GM21737 (cell line): Measurements from ENCODE around the gene COPG1.

ENCODE experiments used
- ATAC-seq: cut with Tn5 transposase; IDR thresholded peaks from one replicate; pipeline ENCODE4 v1.9.1; 2021; ENCODE audit warnings: mild to moderate bottlenecking, moderate library complexity; ENCODE audit not compliant: unreplicated experiment

Gene COPG1

DNA sequence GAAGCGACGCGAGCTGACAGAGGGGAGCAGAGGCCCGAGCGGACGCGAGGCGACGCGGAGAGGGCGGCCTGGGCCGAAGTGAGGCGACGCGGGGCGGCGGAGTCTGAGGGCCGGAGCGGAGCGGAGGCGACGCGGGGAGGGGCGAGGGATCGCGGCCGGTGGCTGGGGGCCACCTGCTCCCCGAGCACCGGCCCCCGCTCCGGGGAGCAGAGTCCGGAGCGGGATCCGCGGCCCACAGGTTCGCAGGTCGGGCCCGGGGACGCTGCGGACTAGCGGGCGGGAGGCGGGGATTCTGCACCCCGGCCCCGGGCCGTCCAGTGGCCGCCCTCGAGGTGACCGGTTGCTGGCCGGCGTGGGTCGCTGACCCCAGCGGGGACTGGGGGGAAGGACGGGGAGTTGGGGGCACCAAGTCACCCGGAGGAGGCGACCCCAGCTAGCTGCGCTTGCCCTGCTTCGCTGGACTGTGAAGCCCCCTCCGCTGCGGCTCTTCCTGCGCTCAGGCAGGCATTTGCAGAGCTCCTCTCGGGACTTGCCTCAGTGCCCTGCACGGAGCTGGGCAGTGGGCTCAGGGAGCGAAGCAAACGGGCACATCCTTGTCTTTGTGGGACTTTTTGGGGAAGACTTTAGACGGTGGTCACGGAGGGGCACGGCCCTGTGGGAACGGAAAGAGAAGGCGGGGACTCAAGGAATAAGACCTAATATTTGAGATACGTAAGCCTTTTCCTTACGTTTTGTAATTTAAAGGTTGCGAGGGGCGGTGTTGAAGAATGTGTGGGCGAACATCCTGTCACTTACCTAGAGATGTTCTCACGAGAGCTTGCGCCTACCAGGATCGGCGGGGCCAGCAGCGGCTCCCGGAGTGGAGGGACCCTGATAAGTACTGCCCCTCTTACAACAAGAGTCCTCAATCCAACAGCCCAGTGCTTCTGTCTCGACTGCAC, 29.8 kb downstream of the COPG1 start:
- peak; percentile 1 for ATAC-seq

DNA sequence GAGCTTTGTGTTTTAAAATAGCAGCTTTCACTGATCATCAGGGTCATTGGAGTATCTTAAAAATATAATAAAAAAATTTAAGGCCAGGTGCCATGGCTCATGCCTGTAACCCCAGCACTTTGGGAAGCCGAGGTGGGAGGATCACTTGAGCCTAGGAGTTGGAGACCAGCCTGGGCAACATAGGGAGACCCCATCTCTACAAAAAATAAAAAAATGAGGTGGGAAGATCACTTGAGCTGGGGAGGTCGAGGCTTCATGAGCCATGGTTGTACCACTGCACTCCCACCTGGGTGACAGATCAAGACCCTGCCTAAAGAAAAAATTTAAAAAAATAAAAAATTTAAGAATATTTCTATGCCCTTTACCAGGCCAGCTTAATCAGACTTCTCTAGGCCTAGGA, 30.8 kb downstream of the COPG1 start:
- no peak for ATAC-seq

DNA sequence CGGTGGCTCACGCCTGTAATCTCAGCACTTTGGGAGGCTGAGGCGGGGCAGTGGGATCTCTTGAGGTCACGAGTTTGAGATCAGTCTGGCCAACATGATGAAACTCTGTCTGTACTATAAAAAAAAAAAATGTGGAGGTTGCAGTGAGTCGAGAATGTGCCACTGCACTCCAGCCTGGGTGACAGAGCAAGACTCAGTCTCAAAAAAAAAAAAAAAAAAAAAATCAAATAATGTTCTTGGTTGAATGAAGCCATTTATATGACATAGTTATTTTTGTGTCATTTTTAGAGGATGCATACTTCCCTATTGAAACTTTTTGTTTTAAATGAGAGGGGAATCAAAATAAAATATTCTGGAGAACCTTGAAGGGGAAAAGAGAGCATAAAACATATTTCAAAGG, 32.3 kb downstream of the COPG1 start:
- ATAC-seq = no peak

DNA sequence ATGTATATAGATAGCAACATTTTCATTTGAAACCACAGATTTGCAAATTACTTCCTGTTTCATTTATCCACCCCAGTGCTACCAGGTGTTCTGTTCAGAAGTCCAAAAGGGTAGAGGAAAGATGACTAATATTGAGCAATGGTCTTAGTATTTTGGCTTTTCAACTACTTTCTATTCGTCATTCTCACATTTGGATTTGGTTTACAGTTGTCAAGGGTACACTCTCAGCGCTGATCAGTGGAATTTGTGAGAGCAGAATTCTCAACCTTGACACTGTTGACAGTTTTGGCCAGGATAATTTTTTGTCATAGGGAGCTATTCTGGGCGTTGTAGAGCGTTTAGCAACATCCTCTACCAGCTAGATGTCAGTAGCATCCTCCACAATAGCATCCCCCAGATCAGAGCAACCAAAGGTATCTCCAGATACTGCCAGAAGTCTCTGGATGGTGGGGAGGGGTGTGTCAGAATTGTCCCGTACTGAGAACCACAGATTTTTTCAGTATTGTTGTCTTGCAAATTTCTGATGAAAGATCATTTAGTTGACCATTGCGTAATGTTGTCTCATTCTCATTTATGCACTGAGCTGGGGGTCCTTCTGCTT, 33.4 kb downstream of the COPG1 start:
- ATAC-seq = peak; percentile 60

DNA sequence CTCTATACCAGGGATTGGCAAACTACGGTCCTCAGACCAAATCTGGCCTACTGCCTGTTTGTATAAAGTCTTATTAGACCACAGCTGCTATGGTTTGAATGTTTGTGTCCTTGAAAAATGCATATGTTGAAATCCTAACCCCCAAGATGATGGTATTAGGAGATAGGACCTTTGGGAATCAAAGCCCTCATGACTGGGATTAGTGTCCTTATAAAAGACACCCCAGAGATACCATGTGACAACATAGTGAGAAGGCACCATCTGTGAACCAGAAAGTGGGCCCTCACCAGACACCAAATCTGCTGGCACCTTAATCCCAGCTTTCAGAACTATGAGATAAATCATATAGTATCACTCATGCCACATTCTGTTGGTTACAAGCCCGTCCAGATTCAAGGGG, 36.7 kb downstream of the COPG1 start:
- ATAC-seq = no peak

DNA sequence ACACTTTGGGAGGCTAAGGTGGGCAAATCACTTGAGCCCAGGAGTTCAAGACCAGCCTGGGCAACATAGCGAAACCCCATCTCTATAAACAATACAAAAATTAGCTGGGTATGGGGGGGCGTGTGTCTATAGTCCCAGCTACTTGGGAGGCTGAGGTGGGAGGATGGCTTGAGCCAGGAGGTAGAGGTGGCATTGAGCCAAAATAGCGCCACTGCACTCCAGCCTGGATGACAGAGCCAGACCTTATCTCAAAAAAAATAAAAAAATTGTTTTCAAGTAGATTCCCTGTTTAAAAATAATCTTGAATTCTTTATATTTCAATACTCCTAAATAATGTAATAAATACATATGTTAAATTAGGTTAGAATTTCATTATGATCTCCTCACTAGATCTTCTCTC, 39.0 kb downstream of the COPG1 start:
- no peak for ATAC-seq

DNA sequence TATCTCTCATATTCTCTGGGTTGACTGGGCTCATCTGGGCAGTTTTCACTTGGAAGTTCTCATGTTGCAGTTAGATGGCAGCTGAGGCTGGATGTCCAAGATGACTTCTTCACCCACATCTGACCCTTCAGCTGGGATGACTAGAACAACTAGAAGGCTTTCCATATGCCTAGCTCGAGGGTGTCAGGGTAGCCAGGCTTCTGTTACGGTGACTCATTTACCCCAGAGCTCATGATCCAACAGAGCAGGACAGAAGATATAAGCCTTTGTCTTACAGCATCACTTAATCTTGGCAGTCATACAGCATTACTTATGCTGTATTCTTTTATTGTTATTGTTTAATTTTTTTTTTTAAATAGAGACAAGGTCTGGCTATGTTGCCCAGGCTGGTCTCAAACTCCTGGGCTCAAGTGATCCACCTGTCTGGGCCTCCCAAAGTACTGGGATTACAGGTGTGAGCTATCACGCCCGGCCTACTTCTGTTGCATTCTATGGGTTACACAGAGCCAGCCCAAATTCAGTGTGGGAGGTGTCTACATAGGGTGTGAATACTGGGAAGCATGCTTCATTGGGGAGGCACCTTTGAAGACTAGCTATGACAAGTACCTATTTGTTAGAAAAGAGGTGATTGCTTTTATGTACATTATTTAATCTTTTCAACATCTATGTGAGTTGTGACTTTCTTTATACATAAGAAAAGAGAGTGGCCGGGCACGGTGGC, 40.0 kb downstream of the COPG1 start:
- no peak for ATAC-seq

DNA sequence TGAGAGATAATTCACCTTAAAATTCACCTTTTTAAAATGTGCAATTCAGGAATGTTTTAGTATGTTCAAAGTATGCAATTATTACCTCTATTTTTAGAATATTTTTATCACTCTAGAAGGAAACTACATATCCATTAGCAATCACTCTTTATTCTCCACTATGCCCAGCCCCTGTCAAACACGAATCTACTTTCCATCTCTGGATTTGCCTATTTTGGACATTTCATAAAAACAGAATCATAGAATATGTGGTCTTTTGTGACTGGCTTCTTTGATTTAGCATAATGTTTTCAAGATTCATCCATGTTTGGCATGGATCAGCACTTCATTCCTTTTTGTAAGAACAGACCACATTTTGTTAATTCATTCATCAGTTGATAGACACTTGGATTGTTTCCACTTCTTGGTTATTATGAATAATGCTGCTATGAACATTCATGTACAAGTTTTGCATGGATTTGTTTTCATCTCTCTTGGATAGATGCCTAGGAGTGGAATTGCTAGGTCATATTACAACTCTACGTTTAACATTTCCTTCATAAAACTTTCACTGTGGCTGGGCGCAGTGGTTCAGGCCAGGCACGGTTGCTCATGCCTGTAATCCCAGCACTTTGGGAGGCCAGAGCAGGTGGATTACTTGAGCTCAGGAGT, 42.0 kb downstream of the COPG1 start:
- ATAC-seq = no peak

DNA sequence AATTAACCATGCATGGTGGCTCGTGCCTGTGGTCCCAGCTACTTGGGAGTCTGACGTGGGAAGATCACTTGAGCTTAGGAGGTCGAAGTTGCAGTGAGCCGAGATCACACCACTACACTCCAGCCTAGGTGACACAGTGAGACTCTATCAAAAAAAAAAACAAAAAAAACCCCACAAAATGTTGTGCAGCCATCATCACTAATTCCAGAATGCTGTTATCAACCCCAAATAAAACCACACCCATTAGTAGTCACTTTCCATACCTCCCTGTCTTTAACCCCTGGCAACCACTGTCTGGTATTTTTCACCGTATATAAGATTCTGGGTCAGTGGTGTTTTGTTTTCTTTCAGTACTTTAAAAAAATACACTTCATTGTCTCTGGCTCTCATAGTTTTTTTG, 45.9 kb downstream of the COPG1 start:
- no peak for ATAC-seq

DNA sequence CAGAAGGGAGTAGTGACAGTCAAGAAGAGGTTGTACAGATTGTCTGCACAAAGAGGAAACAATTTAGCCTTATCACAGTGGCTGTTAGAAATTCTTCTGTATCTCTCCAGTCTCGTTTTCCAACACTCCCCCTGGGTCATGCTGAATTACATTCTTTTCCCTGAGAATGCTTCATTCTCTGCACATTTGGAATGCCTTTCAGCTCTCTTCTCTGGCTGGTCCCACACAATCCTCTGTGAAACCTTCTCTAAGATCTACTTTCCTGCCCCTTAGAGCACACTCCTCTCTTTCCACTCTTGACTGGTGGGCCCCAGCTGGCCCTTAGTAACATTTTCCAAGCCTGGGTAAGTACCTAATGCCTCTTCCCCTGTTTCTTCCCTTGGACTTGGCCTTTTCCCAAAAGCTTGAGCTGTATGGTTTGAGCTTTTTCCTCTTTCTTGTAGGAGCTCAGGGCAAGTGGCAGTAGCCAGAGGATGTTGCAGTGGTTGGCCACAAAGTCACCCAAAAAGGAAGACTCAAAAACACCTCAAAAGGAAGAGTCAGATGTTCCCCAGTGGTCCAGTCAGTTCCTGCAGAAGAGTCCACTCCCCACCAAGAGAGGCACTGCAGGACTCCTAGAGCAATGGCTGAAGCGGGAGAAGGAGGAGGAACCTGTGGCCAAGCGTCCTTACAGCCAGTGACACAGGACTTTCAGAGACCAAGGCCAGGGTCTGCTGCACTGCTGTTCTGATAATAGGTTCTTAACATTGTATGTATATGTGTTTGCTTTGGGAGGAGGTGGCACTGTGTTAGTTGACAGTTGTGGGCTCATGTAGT, 54.9 kb downstream of the COPG1 start:
- no peak for ATAC-seq

DNA sequence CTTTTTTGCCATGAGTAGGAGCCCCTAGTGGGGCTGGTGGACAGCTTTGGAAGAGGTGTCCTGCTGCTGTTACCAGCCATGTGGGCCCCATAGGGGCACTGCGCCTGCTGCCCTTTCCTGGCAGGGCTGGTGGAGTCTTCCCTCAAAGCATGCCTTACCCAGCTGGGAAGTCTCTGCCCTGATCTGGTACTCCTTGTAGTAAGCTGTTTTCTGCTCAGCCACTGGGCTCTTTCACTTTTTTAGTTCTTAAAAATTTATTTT, 55.5 kb downstream of the COPG1 start:
- no peak for ATAC-seq

DNA sequence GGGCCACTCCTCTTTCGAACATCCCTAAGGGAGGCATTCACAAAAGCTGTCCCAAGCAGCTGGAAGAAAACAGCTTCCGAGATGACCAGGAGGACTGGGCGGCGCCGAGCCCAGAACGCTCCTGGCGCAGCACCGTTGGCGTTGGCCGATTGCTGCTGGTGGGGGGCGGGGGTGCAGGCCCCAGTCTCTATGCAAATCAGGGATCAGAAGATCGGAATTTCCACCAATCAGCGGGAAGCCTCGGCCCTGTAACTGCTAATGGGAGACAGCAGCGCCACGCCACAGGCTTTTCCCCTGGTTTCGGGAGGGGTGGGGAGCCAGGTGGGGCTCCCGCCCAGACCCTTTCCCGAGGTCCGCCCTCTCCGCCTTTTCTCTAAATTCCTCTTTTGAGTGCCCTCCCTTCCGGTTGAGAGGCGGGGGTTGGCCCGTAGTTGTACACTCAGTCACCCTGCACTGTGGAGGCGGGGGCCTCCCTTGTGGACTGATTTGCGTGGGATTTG, 56.2 kb downstream of the COPG1 start:
- ATAC-seq = no peak

DNA sequence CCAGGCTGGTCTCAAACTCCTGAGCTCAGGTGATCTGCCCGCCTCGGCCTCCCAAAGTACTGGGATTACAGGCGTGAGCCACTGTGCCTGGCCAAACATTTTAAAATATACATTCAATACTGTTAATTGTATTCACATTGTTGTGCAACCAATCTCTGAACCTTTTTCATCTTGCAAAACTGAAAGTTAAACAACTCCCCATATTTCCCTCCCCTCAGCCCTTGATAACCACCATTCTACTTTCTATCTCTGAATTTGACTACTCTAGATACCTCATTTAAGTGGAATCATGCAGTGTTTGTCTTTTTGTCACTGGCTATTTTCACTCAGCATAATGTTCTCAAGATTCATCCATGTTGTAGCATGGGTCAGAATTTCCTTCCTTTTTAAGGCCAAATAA, 59.2 kb downstream of the COPG1 start:
- ATAC-seq = no peak

DNA sequence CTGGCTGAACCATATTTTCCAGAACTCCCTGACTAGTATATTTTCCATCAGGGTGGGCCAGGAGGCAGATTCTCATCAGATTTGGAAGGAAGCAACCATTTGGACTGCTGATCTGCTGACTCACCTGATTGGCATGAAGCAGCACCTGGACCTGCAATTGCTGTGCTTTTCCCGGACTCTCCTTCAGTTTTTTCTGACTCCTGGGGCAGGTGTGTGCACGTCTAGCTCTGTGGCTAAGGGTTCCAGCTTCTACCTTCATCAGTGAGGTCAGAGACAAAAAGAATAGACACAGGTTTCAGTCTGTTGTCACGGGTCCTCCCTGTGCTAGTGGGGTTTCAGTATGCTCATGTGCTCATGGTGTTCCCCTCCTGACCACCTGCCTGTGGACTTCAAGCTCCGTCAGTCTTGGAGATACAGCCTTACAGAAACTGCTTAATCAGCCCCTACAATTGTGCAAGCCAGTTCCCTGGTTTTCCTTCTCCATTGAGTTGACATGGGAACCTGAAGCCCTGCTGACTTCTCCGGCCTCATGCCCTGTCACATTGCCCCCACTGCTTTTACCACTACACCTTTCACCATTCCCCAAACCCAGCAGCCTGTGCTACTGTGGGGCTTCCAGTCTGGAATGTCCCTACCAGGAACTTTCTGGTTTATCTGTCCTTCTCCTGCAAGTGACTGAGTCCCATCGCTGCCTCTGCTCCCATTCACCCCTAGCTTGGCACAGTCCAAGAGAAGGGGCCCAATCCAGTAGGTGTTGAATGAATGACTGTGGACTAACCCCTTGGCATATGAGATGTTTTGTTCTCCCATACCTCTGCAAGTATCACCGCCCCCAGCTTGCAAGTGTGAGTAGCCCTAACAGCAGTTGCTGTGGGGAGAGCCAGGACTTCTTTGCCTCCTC, 61.0 kb downstream of the COPG1 start:
- no peak for ATAC-seq

DNA sequence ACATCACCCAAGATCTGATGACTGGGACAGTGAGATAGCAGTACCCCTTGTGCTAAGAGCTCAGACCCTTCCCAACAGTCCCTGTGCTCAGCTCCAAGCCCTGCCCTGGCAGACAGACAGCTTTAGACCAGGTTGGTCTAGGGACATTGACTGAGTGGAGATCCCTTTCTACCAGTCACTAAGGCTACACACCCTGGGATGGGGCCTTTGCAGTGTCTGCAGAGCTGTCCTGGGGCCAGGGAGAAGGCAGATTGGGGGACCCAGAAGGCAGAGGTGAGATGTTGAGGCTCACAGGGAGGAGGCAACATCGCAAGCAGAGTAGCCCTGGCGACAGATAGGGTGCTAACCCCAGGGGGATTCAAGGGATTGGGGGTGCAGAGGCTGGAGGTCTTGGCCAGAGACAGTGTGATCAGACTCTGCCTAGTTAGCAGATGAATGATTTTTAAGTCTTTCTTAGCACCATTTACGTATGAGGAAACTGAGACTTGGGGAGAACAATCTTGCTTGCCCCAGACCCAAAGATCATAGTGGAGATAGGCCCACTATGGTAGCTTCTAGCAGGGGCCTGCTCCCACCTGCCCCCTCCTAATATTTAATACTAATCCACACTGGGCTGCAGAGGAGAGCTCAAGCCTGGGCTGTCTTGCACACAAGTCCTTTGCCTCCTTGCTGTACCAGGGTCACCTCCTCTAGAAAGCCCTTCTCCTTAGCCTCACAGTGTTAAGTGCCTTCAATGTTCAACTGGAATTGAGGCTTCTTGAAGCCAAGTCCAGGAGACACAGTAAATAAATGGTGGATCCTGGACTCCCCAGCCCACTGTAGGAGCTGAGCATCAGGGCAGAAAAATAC, 61.9 kb downstream of the COPG1 start:
- ATAC-seq = no peak

DNA sequence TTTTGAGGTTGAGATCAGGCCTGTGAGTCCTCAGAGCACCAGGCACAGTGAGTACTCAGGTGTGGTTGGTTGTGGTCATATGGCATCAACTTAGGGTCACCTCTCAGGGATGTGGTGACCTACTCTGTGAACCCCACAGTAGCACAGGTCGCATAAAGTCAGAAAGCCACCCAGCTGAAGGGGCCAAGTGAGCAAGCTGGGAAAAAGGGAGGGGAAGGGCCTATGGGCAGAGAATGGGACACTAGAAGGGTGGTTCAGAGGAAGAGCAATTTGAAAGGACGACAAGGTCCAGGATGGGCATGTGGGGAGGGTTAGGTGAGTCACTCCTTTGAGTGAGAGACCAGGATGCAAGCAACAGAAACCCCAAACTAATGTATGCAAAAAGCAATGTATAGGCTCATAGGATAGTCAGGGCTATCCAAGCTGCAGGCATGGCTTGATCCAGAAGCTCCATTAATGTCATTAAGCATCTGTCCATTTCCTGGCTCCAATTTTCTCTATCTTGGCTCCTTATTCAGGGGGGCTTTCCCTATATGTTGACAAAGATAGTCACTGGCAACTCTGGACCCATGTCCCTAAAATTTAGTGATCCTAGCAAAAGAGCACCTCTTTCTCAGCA, 62.7 kb downstream of the COPG1 start:
- ATAC-seq = no peak

DNA sequence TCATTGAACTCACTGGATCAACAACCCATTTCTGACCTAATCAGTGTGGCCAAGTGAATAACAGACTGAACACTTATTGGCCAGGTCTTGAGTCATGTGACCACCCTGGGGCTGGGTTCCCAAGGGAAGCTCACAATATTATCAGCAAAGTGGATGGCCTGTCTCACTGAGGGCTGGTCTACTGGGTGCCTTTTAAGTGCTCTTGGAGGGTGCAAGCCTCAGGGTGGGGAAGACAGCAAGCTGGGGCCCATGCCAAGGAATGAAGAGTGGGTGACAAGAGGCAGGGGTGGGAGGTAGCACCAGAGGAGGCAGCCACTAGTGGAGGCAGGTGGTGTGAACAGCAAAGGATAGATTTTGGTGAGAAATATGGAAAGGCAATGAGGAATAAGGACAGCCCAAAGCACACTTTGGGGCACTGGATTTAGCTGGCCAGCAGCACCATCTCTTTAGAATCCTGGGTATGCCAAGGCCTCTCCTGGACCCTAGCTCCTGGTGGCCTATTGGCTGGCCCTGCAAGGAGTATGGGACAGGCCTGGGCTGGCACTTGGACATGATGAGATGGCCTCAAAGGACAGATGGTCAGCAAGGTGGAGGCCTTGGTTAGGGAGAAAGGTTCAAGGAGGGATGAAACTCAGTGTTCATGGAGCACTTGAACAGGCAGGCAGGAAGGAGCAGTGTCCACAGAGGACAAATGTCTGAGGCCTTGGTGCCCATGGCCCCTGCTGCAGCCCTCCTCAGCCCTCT, 63.4 kb downstream of the COPG1 start:
- no peak for ATAC-seq

DNA sequence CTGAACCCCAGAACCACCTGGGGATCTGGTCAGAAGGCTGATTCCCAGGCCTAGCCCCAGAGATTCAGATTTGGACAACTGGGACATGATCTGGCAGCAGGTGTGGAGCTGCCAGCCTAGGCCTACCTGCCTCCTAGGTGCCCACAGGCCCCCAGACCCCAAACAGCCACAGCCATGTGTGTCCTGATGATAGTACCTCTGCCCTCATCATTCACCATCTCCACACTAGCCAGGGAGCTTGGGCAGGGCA, 63.9 kb downstream of the COPG1 start:
- no peak for ATAC-seq
